Measurements from ENCODE around the gene DHRS7B.

GRCh38 chr17:21170809-21171208 lies 44.0 kb downstream of the DHRS7B start:
- TF ChIP-seq CTCF (IDR thresholded peaks at IDR 0.05), result no peak
- no peak for TF ChIP-seq POLR2A (IDR thresholded peaks at IDR 0.05)

Data from right lobe of liver (tissue), 4 donors.